Prostate gland (tissue), 2 donors: Measurements from ENCODE around the gene PCIF1. TPM values are rescaled to one million over a fixed set of nuclear protein-coding genes. Genes with fewer than 3 reads are reported as not detected.

Experiments
- DNase-seq: peaks from one replicate; pipeline ENCODE4 v3.0.0-alpha.2; 2019; ENCODE audit warnings: low spot score
- H3K27ac ChIP-seq, 2 donors: fragments of 200-600 bp; sonication (generic); 2 replicates each; pipeline ENCODE4 v1.5.1; 2017 to 2019
- H3K27me3 ChIP-seq: fragments of 200-600 bp; sonication (generic); replicated peaks from 2 replicates; pipeline ENCODE4 v1.5.1; 2019; ENCODE audit not compliant: insufficient read depth
- H3K36me3 ChIP-seq, 2 donors: fragments of 200-600 bp; sonication (generic); 1 replicate in 1 of 2; 2 replicates in 1 of 2; pipeline versions ENCODE4 v1.5.1 to v1.8.1; 2017 to 2019
- H3K4me1 ChIP-seq: fragments of 200-600 bp; sonication (generic); replicated peaks from 2 replicates; pipeline ENCODE4 v1.5.1; 2019
- H3K4me3 ChIP-seq, 2 donors: fragments of 200-600 bp; sonication (generic); 2 replicates each; pipeline ENCODE4 v1.5.1; 2017 to 2019
- H3K9me3 ChIP-seq: fragments of 200-600 bp; sonication (generic); 2 replicates; pipeline ENCODE4 v1.5.1; 2017
- POLR2A ChIP-seq: fragments of 450-650 bp; IDR thresholded peaks from one replicate; pipeline ENCODE4 v1.6.1; 2016; ENCODE audit warnings: antibody characterized with exemption, mild to moderate bottlenecking
- POLR2AphosphoS5 ChIP-seq: sonication (generic); formaldehyde crosslinking; IDR thresholded peaks from one replicate; pipeline ENCODE4 v1.6.1; 2017; ENCODE audit warnings: antibody characterized with exemption
- WGBS: methylation state at CpG from one replicate; pipeline ENCODE4 v1.1.5; 2018; 5-methylcytosine and 5-hydroxymethylcytosine counted together
- intact Hi-C: fragments of 100-400 bp; cut with DNase I; formaldehyde crosslinking; loops from one replicate; pipeline ENCODE4 v1.14.2; 2022
- total RNA-seq, 2 donors: library from RNA; depleted of rRNA; stranded (reverse); fragments of >200 nt; gene quantifications; one replicate each; pipeline ENCODE4 v1.1.0, GENCODE V29; 2016
- TF ChIP-seq, protein P1 (sequence below), 4 experiments: fragments of 200-600 bp in 2 of 4; fragments of 450-650 bp in 2 of 4; sonication (generic) in 2 of 4; IDR thresholded peaks; 1 replicate in 3 of 4; 2 replicates in 1 of 4; pipeline ENCODE4 v1.5.1; 2016 to 2019; ENCODE audit warnings: antibody characterized with exemption in 4 of 4, mild to moderate bottlenecking in 2 of 4, moderate library complexity in 2 of 4

Gene PCIF1
- total RNA-seq, 2 donors from 2014 or later = 39.8 to 54.9 TPM

DNA sequence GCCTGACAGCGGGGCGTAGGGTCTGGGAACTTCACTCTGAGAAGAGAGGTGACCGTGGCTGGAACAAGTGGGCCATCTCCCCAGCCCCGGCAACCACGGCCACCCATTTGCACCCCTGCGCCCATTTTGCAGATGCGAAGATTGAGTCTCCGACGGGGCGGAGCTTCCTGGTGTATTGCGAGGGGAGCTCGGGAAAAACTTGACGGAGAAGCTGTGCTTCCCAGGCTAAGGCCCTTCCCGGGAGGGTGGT lies 36.9 kb downstream of the PCIF1 start:
- intact Hi-C loops = no loop called here
- no peaks in the 10 kb centered on the region for H3K9me3 ChIP-seq
- TF ChIP-seq POLR2A = no peak
- TF ChIP-seq POLR2AphosphoS5 = no peak
- TF ChIP-seq, protein P1, sequence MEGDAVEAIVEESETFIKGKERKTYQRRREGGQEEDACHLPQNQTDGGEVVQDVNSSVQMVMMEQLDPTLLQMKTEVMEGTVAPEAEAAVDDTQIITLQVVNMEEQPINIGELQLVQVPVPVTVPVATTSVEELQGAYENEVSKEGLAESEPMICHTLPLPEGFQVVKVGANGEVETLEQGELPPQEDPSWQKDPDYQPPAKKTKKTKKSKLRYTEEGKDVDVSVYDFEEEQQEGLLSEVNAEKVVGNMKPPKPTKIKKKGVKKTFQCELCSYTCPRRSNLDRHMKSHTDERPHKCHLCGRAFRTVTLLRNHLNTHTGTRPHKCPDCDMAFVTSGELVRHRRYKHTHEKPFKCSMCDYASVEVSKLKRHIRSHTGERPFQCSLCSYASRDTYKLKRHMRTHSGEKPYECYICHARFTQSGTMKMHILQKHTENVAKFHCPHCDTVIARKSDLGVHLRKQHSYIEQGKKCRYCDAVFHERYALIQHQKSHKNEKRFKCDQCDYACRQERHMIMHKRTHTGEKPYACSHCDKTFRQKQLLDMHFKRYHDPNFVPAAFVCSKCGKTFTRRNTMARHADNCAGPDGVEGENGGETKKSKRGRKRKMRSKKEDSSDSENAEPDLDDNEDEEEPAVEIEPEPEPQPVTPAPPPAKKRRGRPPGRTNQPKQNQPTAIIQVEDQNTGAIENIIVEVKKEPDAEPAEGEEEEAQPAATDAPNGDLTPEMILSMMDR (IDR thresholded peaks at IDR 0.05) = no peak
- under 1% methylated on average over 14 of the region's 14 CpGs for WGBS
- H3K4me3 ChIP-seq = peak overlapping the region; percentile 65 to 73
- no peaks in the 10 kb centered on the region for H3K4me1 ChIP-seq
- no peaks in the 10 kb centered on the region for H3K27me3 ChIP-seq
- H3K36me3 ChIP-seq = peaks cover 0 to 8% of the 10 kb centered on the region in 2 donors
- DNase-seq = peak; percentile 36
- peak overlapping the region; percentile 100 for H3K27ac ChIP-seq

DNA sequence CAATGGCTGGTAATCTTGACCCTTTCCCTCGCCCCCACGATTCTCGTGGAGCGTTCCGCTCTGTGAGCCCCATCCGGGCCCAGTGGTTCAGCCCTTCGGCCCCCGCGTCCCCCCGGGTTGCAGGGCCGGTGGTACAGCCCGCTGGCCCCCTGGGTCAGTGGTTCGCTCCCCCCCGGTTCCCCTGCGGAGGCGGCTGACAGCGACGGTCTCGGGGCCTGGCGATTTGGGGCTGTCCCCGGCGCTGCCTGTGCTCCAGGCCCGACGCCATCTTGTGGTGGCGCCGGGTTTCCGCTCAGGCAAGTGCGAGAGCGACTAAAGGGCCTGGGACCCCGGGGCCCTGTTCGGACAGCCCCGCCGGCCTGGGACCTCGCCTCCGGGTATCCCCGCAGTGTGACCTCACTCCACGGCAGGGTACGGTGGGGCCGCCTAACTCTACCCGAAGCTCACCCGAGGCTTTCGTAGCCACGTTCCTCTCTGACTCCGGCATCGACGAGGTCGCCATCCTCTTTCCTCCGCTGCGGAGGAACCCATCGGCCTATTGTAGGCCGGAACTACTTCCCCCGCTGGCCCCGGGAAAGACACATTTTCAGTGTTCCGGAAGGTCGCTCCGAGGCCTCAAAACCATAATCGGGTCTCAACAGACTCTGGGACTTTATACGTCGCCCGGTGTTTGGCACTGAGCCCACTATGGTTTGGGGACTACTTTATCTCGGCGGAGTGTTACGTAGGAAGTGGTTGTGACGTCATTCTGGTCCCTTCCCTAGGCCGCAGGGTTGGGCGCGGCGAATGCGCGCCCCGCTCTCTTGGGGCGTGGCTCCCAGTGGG lies 37.4 kb downstream of the PCIF1 start, which contains the start of gene ZNF335:
ZNF335 (minus strand) TSS at position 529 of the 825 bp plus-strand sequence. CDS start 793 bp downstream, outside the sequence.
- DNase-seq = peak; percentile 92
- Histone ChIP-seq H3K27me3 (no peaks in the 10 kb centered on the region), H3K9me3 (no peaks in the 10 kb centered on the region), H3K4me3 (peak within 1 kb of the TSS; percentile 65 to 73), H3K27ac (peak within 1 kb of the TSS; percentile 100), H3K4me1 (no peaks in the 10 kb centered on the region), H3K36me3 (peaks cover 0 to 8% of the 10 kb centered on the region in 2 donors)
- 0% methylated on average over 48 of the region's 72 CpGs for WGBS
- TF ChIP-seq, protein P1 (IDR thresholded peaks at IDR 0.05) = peak; percentile 44 to 77 (median 65)
- TF ChIP-seq POLR2A (peak; percentile 71), POLR2AphosphoS5 (peak; percentile 92)
- intact Hi-C loops = loop anchor here (2.0 kb wide), 1 partner anchor 61 kb away; no protein-coding TSS in a partner anchor

DNA sequence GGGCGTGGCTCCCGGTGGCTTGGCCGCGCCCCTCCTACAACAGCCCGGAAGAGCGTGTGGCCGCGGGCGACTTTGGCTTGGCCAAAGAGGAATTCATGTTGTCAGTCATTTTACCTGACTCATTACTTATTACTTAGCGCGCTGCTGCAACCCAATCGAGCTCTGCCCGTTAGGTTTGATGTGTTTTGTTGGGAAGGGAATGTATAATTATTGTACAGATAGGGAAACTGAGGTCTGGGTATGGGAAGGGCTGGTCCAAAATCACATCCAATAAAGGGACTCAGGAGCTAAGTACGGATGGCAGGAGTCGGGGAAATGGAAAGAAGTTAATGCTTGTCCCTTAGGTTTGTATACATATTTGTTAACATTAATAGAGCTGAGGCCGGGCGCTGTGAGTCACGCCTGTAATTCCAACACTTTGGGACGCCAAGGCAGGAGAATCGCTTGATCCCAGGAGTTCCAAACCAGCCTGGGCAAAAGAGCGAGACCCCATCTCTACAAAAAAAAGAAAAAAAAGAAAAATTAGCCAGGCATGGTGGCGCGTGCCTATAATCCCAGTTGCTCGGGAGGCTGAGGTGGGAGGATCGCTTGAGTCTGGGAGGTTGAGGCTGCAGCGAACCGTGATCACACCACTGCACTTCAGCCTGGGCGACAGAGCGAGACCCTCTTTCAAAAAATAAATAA lies 38.2 kb downstream of the PCIF1 start:
- Histone ChIP-seq H3K27ac (peak overlapping the region; percentile 100), H3K4me1 (no peaks in the 10 kb centered on the region), H3K9me3 (no peaks in the 10 kb centered on the region), H3K36me3 (peaks cover 0 to 4% of the 10 kb centered on the region in 2 donors), H3K4me3 (peak overlapping the region; percentile 65 to 73), H3K27me3 (no peaks in the 10 kb centered on the region)
- DNase-seq = no peak
- intact Hi-C loops = loop anchor here (2.0 kb wide), 1 partner anchor 62 kb away; no protein-coding TSS in a partner anchor
- WGBS = 38% methylated on average over 29 of the region's 29 CpGs
- TF ChIP-seq, protein P1 (IDR thresholded peaks at IDR 0.05) = no peak
- TF ChIP-seq POLR2A = no peak
- TF ChIP-seq POLR2AphosphoS5 = no peak

DNA sequence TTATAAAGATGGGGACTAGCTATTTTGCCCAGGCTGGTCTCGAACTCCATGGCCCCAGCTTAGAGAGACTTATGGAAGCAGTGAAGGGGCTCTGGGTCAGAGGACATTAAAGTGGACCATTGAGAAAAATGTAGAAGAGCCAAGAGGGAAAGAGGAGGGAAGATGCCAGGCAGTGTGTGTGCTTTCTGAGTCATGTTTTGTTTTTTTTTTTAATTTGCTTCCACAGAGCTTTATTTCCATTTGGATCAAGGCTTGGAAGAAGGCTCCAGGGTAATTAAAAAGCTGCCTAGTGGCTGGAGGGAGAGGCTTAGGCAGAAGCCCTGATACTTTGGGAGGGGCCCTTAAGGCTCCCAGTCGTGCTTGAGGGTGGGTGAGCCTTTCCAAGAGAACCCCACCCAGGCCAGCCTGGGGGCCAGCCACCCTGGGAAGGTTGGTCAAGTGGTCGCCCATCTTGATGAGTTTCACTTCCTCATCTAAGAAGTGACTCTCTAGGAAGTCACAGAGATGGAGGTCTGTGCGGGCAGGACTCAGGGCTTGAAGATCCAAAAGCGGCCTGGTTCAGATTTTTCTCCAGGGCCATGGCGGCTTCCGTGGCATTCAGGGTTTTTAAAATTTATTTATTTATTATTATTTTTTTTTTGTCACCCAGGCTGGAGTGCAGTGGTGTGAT lies 40.5 kb downstream of the PCIF1 start:
- 78% methylated on average over 7 of the region's 7 CpGs for WGBS
- no peak overlapping the region for H3K27ac ChIP-seq
- H3K27me3 ChIP-seq = no peaks in the 10 kb centered on the region
- H3K36me3 ChIP-seq = no peaks in the 10 kb centered on the region
- H3K4me3 ChIP-seq = no peak overlapping the region
- TF ChIP-seq POLR2A = no peak
- TF ChIP-seq, protein P1 (IDR thresholded peaks at IDR 0.05) = no peak
- TF ChIP-seq POLR2AphosphoS5 = no peak
- intact Hi-C loops = no loop called here
- H3K4me1 ChIP-seq = no peaks in the 10 kb centered on the region
- no peak for DNase-seq
- H3K9me3 ChIP-seq = no peaks in the 10 kb centered on the region
